Choroid plexus epithelial cell (primary cell): ENCODE results near the gene DIP2C.
"Not testable (repeated sequence)": the region's sequence is repeated elsewhere in the genome, so short reads cannot be mapped to it uniquely, and the experiment has no call there.

Source experiments
- DNase-seq: peaks from one replicate; pipeline ENCODE4 v3.0.0-alpha.2; 2010; ENCODE audit warnings: low read depth
- H3K4me3 ChIP-seq: 2 replicates; pipeline ENCODE4 v1.5.1; 2011; ENCODE audit warnings: low read depth, mild to moderate bottlenecking, control low read depth, low read length, moderate library complexity
- TF ChIP-seq, protein P1 (sequence below): conservative IDR thresholded peaks from 2 replicates; pipeline ENCODE4 v1.5.1; 2011; ENCODE audit warnings: low read depth, mild to moderate bottlenecking, control low read depth, inconsistent platforms, low read length, moderate library complexity

DIP2C gene

GRCh38 chr10:454860-455259, 234.6 kb downstream of the DIP2C start:
- peak; percentile 97 for DNase-seq
- TF ChIP-seq, protein P1, sequence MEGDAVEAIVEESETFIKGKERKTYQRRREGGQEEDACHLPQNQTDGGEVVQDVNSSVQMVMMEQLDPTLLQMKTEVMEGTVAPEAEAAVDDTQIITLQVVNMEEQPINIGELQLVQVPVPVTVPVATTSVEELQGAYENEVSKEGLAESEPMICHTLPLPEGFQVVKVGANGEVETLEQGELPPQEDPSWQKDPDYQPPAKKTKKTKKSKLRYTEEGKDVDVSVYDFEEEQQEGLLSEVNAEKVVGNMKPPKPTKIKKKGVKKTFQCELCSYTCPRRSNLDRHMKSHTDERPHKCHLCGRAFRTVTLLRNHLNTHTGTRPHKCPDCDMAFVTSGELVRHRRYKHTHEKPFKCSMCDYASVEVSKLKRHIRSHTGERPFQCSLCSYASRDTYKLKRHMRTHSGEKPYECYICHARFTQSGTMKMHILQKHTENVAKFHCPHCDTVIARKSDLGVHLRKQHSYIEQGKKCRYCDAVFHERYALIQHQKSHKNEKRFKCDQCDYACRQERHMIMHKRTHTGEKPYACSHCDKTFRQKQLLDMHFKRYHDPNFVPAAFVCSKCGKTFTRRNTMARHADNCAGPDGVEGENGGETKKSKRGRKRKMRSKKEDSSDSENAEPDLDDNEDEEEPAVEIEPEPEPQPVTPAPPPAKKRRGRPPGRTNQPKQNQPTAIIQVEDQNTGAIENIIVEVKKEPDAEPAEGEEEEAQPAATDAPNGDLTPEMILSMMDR: no peak
- H3K4me3 ChIP-seq: no peak overlapping the region

GRCh38 chr10:453647-454046, 235.8 kb downstream of the DIP2C start:
- TF ChIP-seq, protein P1: no peak
- no peak for DNase-seq
- no peak overlapping the region for H3K4me3 ChIP-seq

GRCh38 chr10:452512-453426, 236.7 kb downstream of the DIP2C start:
- no peak overlapping the region for H3K4me3 ChIP-seq
- peak; percentile 41 for DNase-seq
- TF ChIP-seq, protein P1: no peak

DNA sequence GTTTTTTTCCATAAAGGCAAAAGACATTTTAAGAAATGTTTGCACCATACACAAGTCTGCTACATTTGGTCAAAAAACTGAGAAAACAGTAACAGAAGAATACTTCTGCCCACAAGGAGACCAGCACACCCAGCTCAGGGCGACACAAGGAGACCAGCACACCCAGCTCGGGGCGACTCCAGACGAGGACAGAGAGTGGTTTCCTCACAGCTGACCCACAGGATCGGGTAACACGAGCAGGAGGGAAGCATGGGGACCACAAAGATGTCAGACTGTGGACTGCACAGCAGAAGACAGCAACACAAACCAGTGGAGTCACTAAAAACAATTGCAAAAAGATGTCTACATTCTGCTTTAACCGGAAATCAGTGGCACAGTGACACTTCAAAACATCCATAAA, 237.6 kb downstream of the DIP2C start:
- H3K4me3 ChIP-seq: no peak overlapping the region
- TF ChIP-seq, protein P1: no peak
- no peak for DNase-seq

GRCh38 chr10:451021-451471, 238.4 kb downstream of the DIP2C start:
- no peak for DNase-seq
- no peak overlapping the region for H3K4me3 ChIP-seq
- TF ChIP-seq, protein P1: no peak

DNA sequence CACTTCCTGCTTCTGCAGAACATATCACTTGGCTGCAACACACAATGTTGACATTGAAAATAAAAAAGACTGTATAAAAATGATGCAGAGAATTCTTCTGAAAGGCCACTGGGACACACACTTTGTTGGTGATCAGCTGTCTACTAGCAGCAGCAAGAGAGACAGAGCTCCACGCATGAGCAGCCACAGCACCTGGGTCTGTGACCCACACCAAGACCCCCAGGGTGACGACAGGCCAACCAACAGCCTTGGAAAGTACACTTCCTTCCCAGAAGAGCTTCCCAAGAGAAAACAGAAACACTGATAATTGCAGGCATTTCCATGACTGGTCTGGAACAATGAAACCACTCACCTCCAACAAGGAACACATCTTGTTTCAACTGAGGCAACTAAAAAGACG, 239.0 kb downstream of the DIP2C start:
- TF ChIP-seq, protein P1: no peak
- H3K4me3 ChIP-seq: no peak overlapping the region
- DNase-seq: no peak

- H3K4me3 ChIP-seq: not testable (repeated sequence)
- DNase-seq: peak; percentile 50
Measured at GRCh38 chr10:449331-449730, 240.1 kb downstream of the DIP2C start.
